NOMO-1 treated with dmso at 0.1 percent for 144 hours (cell line): ENCODE measurements around the gene BUD13.

Experiments
- DNase-seq: peaks from one replicate; lab custom pipeline; 2025; ENCODE audit not compliant: unreplicated experiment; lab: John Stamatoyannopoulos, UW

Gene BUD13

DNA sequence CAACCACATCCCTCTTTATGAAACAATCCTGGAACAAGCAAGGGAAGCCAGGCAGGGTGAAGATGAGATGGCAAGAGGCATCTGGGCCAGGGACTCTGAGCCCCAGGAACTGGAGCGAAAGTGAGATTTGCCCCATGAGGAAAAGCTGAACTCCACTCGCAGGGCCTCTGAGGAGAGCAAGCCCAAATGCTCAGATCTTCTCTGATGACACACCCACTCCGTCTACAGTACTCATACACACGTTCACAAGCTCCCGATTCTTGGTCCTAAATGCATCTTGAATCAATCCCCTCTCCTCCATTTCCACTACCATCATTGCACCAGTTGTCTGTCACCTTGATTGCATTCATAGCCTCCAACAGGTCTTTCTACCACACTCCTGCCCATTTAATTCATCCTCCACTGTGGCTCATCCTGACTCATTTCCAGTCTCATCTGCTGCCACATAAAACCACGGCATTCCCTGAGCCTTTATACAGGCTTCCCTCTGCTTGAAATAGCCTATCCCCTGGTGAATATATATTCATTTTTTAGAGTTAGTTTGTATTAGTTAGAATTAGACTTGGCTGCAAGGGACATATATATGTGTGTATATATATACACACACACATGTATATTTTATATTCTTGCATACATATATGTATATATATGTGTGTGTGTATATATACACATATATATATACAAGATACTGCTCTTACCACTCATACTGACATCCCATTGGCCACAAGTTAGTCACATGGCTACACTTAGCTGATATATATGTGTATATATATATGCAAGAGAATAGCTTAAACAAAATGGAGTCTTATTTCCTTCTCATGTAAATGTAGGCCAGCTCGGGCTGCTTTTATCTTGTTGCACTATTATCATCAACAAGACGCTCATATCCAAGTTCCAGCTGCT lies 20.3 kb upstream of the BUD13 start:
- DNase-seq, result no peak

DNA sequence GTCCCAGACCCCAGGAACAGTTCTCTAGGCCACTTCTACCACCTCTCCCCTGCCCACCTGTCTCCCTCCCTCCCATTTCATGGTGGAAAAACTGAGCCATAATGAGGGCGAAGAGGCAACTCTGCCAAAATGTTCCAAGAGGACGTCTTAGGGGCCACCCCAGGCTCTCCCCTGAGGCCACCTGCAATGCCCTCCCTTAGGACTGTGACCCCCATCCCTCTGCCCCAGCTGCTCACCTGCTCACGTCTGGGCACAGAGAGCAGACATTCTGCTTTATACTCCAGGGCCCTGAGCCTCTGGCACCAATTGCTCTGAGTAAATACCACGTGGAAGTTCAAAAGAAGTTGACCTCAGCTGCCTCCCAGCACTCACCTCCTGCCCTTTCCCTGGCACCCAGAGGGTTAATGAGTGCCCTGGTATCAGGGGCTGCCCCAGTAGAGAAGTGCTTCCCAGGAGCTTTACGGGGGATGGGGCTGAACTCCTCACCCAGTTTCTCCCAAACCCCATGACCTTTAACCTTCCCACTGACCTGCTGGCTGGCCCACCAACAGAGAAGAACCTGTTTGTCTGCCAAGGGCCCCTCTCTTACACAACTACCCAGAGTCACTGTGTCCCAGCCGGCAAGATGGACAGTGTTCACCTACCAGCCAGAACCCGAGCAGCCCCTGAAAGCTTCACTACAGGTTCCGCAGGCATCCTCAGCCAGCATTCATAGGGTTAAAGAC lies 19.5 kb upstream of the BUD13 start:
- no peak for DNase-seq

DNA sequence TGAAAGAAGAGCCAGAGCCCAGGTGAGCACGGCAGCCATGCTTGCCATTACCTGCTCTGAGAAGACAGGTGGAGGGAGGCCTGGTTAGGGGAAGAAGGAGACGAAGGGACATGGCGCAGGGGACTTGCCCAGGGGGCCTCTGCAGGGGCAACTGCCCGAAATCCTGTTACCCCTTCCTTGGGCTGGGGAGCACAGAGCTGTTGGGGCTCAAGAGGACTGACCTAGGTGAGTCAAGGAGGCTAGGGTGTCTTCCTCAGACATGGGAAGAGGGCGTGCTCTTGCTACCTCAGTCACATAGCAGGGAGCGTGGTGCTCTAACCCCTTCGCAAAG lies 19.0 kb upstream of the BUD13 start, which contains the start of gene APOA5:
Gene APOA5 (minus strand): TSS at position 67 of the 331 bp plus-strand sequence. CDS start 19 bp downstream, at position 48.
- no peak for DNase-seq

DNA sequence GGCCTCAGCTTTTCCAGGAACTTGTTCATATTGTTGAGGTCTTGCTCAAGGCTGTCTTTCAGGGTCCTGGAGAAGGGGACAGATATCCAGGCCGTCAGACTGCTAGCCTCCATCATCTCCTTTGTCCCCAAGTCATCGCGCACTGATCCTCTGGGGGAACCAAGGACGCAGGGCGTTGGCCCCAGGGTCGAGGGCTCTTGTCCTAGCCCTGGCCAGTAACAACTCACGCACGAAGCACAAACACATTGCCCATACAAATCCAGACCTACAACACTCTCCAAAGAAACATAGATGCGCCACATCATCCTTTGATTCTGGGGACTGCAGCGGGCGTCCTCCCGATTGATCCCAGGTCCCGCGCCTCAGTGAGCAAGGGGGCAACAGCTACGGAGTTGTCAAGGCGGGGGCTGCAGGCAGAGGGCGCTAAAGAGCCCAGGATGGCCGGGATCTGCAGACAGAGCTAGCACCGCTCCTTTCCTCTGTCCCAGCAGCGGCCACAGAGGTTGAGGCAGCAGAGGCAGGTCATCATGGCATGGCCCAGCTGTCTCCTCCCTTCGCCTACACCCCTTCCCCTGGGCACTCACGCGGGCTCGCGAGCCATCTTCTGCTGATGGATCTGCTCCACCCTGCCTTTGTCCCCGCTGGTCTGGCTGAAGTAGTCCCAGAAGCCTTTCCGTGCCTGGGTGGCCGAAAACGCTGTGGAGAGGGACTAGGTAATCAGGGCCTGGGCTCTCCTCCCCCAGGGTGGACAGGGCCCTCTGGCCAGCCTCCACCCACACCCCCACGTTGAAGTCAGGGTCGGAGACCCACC lies 18.4 kb upstream of the BUD13 start:
- DNase-seq, result peak; percentile 23

DNA sequence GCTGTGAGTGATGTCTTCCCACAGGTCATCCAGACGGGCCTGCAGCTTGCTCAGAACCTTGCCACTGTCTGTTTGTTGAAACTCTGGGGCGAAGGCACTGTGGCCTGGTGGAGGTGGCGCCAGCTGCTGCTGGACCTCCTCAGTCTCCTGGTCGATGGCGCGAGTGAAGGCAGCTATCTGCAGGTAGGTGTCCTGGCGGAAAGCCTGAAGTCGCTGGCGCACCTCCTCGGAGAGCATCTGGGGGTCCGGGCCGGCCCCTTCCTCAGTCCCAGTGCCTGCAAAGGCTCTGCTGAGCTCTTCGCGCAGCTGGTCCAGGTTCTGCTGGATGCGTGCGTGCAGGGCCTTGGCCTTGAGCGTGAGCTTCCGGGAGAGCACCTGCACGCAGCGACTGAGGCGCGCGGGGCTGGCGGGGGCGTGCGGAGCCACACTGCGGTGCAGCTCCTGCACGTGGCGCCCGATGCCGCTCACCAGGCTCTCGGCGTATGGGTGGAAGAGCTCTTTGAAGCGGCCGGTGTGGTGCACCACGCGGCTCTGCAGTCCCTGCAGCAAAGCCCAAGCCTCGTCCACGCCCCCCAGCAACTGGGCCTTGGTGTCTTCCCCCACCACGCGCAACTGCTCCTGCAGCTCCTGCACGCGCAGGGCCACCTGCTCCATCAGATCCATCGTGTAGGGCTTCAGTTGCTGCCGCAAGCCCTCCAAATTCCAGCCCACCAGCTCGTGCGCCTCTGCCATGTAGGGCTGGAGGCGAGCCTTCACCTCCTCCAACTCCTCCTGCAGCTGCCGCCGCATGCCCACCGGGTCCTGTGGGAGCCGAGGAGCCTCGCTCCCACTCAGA lies 17.6 kb upstream of the BUD13 start:
- DNase-seq, result no peak

DNA sequence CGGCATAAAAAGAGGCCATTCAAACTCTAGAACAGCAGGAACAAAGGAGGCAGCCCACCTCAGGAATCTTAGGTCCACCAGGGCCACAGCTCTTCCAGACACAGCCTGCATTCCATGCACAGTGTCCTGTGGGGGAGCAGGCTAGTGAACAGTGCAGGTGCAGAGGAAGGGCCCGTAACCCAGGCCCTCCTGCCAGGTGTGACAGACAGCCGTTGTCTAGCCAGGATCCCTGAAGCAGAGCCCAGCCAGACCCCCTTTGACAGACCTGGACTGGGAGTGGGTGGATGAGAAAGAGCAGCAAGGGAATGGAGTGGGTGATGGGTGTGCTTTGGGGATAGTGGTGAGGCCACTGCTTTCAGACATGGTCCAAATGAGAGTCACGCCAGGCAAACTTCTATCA lies 16.2 kb upstream of the BUD13 start:
- no peak for DNase-seq

DNA sequence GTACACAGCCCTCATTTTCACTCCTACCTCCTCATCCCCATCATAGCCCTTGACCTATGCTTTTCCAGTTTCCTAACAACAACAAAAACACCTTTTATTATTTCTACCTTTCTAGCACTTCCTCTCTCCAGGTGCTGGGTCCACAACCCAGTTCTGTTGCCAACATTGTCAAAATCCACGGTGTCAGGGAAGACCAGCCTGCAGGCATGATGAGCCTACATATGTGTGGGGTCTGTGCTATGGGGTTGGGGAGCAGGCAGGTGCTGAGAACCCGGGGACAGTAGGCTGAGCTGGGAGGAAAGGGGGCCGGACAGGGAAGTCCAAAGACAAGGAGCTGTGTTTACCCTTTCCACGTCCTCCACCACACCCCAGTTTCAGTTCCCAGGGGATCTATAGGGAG lies 15.7 kb upstream of the BUD13 start:
- DNase-seq, result no peak

DNA sequence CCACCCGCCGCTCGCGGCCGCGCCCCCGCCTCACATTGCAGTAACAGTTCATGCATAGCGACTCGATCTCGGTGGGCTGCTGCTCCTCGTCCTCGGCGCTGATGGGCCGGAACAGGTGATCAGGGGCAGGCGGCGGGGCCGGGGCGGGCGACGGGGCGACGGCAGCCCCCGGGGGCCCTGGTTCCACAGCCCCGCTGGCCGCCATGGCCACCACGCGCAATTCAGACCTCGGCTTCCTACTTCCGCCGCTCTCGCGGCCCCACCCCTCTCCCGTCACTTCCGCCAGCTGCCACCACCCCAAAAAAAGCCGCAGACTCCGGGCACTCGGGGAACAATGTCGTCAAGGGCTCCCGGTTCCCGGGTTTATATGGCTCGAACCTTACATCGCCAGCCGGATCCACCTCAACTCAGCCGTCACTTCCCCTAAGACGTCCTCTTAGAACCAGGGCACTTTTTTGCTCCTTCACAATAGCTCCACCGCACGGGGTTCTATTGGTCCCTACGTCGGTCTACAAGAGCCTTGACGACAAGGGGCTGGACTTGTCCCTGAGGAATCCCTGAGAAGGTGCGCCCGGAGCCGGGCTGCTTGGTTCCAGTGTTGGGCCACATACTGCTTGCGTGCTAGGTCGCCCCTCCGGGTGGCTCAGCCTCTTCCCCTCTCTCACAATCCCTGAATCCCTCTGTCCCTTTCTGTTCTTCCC lies 15.1 kb upstream of the BUD13 start, which contains the start of gene ZPR1:
Gene ZPR1 (minus strand): TSS at position 238 of the 701 bp plus-strand sequence. CDS start 33 bp downstream, at position 205.
- peak; percentile 70 for DNase-seq

DNA sequence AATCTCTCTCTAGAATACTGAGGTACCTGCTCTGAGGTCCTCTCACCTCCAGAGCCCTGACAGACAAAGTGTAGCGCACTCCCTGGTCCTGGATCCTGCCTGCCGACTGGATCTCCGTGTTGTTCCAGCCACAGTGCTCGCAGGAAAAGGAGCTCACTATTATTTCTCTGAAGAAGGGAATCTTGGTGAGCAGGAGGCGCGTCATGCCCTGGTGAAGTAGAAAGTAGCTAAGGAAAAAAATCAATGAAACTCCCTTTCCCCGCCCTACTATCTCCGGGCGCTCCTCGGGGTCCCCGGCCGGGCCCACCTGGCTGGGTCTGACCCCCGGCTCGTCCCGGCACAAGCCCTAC lies 14.6 kb upstream of the BUD13 start:
- no peak for DNase-seq

DNA sequence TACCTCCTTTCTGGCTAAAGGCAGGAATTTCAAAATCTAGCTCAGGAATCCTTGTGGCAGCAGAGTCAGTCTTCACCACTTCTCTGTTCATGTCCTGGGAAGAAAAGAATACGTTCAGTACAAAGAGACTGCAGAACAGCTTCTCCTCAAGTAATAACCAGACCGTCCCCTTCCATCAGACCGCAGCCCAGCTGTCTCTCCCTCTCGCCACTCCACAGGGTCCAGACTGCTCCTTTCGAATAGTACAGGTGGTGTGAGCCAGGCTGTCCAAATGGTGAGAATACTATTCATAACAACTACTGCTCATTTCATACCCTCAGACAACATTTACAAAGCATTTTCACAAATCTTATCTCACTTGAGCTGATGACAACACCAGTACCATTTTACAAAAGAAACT lies 14.2 kb upstream of the BUD13 start:
- DNase-seq, result no peak

DNA sequence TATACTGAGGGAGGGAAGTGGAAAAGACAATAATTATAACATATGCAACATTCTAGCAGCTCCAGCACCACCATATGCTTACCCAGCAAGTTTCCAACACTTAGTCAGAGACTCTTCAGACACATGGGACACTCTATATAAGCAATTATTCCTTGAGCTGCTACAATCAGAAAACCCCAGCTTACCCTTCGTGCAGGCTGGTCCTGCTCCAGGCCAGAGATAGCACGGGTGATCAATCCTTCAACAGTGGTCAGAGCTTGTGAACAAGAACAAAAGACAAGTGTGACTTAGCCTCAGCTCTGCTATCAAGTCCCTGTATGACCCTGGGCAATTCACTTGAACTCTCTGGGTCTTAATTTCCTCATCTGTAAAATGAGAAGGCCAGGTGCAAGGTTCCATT lies 13.5 kb upstream of the BUD13 start:
- no peak for DNase-seq

DNA sequence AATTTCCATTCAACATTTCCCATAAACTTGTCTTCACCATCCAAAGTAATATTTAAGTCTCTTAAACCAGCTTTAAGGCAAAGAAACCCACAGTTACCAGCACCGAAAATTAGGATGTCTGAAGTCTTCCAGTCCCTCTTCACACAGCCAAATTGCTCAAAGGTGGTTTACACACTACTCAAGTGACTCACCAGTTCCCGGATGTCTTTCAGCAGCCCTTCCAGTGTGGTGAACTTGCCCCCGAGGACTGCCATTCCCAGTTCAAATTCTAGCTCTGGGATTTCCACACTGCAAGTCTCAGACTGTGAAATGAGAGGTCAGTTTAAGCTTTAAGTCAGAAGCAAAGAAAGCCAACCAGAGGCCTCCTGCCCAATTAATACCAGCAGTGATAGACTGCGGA lies 9.9 kb upstream of the BUD13 start:
- DNase-seq, result no peak

DNA sequence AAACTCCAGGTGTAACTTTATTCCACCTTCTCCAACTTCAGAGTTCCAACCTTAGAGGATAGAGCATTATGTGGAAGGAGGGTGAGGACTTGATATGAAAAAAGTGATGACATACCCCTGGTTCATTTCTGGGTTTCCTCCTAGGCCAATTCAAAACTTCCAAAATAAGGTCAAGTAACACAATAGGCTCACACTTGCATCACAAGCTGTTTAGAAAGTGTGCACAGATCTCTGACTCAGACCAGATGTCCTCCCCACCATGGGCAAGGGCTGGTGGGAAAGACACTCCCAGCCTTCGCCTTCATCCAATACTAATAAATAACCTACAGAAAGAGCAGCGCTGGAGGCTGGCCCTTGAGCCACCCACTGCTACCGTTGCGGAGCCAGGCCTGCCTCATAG lies 5.8 kb upstream of the BUD13 start:
- DNase-seq, result no peak

DNA sequence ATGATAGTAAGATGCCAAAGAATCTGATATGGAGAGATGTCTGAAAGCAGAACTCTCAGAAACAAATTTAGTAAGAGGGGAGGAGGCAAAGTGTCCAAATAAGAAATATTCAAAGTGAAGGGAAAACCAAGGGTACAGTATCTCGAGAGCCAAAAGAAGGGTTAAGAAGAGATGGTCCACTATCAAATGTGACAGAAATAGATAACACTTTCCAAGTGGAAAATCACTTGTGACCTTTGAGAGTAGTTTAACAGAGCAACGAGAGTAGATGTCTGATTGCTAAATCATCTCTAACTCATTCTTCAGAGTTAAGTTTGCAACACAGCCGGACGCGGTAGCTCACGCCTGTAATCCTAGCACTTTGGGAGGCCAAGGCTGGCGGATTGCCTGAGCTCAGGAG lies 4.3 kb upstream of the BUD13 start:
- no peak for DNase-seq

DNA sequence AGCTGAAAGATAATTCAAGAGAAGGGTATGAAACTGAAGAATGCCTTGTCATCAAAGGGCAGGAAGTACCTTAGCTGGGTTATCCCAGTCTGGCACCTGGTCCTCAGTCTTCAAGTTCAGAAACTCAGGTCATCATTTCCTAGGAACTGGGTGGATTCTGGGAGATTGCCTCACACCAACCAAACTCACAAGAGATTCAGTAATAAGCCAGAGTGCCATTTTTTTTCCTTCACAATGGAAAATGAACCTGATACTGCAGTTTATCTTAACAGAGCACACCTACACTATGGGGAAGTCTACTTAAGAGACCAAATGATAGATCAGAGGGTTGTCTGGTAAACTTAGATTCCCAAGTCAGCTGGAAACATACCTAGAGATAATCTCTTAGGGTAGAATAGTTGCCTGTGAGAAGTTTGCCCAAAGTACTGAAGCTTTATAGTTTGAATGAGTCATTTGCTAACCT lies 3.8 kb upstream of the BUD13 start:
- no peak for DNase-seq

DNA sequence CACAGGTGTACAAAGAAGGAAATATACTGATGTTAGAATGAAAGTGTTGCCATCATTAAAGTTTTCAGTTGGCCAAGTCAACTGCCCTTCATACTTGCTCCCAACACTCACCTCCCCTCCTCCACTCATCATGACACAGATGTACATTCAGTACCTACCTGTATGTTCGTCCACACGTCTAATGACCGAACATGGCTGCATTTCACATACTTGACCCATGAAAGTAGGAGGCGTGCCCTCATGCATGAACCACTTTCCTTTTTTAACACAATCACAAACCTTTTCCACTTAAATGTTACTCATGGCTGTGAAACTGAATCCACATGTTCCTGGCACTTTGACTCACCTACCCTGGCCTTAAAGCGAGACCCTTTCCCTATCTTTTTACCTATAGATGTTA lies 3.2 kb upstream of the BUD13 start:
- DNase-seq, result no peak

DNA sequence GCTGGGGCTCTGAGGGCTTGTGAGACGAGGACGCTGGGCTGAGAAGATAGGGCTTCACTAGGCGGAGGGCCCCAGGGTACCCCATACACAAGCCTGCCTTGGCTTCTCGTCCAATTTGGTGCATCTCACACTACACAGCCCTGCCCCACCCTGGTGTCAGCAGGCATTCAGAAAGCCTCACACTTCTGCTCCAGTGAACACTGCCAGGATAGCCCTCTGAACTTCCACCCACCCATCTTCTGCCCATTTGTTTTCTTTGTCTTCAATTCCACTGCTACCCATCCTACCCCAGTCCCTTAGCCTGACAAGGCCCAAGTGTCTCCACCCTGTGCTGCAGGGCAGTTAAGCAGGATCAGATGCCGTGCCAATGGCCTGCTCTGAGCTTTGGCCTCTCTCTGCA lies 1.9 kb upstream of the BUD13 start:
- DNase-seq, result no peak

DNA sequence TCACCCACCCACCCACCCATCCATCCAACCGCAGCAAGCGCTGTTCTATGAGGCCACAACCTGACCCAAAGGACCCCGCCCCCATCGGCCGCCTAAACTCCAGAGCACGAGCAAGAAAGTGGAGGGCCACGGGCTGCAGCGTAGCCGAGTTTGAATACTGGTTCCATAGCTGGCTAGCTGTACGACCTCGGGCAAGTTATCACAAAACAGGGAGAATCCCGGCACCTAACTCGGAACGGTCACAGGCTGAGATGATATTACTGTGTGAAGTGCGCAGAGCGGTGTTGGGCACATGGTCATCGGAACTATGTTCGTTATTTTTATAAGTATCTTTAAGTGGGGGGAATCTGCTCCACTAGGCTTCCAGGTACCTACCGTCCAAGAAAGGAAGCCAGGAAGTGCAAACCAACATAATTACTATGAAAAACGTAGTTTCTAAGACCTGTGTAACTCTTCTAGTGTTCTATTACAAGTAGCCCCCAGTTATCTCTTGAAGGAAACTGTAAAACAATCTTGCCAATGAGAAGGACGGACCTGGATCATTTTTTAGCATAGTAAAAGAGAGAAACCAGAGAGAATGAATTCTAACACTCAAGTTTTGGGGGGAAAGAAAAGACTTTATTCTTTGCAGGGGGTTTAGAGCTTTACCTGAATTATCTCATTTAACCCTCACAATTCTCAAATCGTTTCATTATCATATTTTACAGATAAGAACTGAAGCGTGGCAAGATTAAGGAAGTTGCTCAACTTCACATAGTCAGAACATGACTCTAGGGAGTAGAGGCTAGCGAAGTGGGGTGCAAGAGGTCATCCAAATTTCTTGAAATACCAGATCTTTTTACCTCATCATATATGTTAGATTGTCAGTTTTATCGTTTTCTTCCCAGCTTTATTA lies 663 bp upstream of the BUD13 start:
- DNase-seq, result peak; percentile 53

DNA sequence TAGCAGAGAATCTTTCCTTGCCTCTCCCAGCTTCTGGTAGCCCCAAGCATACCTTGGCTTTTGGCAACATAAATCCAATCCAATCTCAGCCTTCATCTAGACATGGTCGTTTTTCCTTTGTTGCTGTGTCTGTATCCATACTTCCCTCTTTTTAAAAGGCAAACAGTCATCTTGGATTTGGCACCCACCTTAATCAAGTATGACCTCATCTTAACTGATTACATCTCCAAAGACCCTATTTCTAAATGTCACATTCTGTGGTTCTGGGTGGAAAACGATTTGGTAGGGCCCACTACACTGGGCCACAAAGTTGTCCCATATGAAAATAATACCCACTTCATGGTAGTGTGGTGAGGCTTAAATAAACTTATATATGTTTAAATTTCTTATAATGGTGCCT lies 852 bp downstream of the BUD13 start:
- DNase-seq, result no peak
